ENCODE data around the gene RFNG. TPM values are rescaled to one million over a fixed set of nuclear protein-coding genes. Genes with fewer than 3 reads are reported as not detected.

RFNG gene
- total and polyA plus RNA-seq, 2 of the 13 experiments (the other 11 are each of a cell fraction or from before 2014, with no cell fraction given), result 61.4 to 64.0 TPM

DNA sequence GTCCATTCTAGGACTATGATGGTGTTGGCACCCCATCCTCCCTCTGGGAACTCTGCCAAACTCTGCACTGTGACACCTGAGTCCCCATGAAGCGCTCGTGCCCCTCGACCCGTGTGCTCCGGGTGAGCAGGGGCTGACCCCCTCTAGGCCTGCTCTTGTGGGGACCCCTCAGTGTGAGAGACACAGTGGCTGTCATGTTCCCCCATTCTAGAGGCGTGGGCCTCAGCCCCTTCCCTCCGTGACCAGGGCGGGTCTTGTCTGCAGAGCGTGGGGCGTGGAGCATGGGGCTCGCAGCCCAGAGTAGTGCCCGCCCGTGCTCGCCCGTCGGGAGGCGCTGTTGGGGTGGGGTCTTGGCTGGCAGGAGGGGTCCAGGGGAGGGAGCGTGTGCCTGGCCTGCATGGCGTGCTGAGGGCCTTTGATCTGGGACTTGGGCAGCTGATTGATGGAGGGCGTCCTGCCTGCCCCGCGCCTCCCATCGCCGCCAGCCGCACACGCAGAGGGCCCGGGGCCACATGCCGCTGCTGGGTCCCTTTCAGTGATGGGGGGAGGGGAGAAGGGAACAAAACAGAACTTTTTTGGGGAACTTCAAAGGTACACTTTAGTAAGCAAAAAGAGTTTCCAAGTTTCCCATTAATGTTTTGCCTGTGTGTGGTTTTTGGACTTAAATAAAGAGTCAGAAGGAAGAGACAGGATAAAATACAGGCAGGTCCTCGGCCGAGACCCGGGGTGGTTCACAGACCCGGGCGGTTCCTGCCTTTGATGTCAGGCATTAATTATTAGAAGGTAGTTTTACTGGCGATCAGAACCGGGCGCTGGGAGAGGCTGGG is 51.4 kb downstream of the RFNG start (continued):
- TF ChIP-seq MYC (CRISPR knock-in tag; IDR thresholded peaks at IDR 0.05; ENCODE audit: borderline replicate concordance) (peak; percentile 38), ZNF235 (CRISPR knock-in tag; IDR thresholded peaks at IDR 0.05; ENCODE audit: borderline replicate concordance) (0 out of 2 replicates have a peak, but pooled peaks have one; percentile 16), ATRX (CRISPR knock-in tag; IDR thresholded peaks at IDR 0.05; ENCODE audit: borderline replicate concordance) (no peak), DNMT3B (CRISPR knock-in tag; conservative IDR thresholded peaks at IDR 0.05) (peak; percentile 56; the same call in 1 of the 2 replicates), ZNF781 (CRISPR knock-in tag; IDR thresholded peaks at IDR 0.05; ENCODE audit: borderline replicate concordance, not compliant biosample characterization) (no peak), MAFK (conservative IDR thresholded peaks at IDR 0.05 in 1 of 2, IDR thresholded peaks at IDR 0.05 in 1 of 2; ENCODE audit: low read length in 2 of 2) (no peak), GATA4 (IDR thresholded peaks at IDR 0.05; ENCODE audit: borderline replicate concordance, low read depth) (peak; percentile 51; the same call in 1 of the 2 replicates), ZNF883 (CRISPR knock-in tag; IDR thresholded peaks at IDR 0.05; ENCODE audit: not compliant biosample characterization) (peak; percentile 82), GPN1 (CRISPR knock-in tag; IDR thresholded peaks at IDR 0.05; ENCODE audit: borderline replicate concordance) (no peak), ZNF550 (CRISPR knock-in tag; IDR thresholded peaks at IDR 0.05; ENCODE audit: borderline replicate concordance) (peak; percentile 30; the same call in 1 of the 2 replicates), ZNF766 (CRISPR knock-in tag; IDR thresholded peaks at IDR 0.05; ENCODE audit: borderline replicate concordance) (no peak), CHD2 (IDR thresholded peaks at IDR 0.05; ENCODE audit: low read depth, low read length) (peak; percentile 4; the same call in 1 of the 2 replicates), NCOR1 (IDR thresholded peaks at IDR 0.05; ENCODE audit: borderline replicate concordance, low read length) (no peak)
- TF ChIP-seq, protein P1, sequence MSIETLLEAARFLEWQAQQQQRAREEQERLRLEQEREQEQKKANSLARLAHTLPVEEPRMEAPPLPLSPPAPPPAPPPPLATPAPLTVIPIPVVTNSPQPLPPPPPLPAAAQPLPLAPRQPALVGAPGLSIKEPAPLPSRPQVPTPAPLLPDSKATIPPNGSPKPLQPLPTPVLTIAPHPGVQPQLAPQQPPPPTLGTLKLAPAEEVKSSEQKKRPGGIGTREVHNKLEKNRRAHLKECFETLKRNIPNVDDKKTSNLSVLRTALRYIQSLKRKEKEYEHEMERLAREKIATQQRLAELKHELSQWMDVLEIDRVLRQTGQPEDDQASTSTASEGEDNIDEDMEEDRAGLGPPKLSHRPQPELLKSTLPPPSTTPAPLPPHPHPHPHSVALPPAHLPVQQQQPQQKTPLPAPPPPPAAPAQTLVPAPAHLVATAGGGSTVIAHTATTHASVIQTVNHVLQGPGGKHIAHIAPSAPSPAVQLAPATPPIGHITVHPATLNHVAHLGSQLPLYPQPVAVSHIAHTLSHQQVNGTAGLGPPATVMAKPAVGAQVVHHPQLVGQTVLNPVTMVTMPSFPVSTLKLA (IDR thresholded peaks at IDR 0.05), result 0 out of 2 replicates have a peak, but pooled peaks have one; percentile 15
- TF ChIP-seq, protein P2, sequence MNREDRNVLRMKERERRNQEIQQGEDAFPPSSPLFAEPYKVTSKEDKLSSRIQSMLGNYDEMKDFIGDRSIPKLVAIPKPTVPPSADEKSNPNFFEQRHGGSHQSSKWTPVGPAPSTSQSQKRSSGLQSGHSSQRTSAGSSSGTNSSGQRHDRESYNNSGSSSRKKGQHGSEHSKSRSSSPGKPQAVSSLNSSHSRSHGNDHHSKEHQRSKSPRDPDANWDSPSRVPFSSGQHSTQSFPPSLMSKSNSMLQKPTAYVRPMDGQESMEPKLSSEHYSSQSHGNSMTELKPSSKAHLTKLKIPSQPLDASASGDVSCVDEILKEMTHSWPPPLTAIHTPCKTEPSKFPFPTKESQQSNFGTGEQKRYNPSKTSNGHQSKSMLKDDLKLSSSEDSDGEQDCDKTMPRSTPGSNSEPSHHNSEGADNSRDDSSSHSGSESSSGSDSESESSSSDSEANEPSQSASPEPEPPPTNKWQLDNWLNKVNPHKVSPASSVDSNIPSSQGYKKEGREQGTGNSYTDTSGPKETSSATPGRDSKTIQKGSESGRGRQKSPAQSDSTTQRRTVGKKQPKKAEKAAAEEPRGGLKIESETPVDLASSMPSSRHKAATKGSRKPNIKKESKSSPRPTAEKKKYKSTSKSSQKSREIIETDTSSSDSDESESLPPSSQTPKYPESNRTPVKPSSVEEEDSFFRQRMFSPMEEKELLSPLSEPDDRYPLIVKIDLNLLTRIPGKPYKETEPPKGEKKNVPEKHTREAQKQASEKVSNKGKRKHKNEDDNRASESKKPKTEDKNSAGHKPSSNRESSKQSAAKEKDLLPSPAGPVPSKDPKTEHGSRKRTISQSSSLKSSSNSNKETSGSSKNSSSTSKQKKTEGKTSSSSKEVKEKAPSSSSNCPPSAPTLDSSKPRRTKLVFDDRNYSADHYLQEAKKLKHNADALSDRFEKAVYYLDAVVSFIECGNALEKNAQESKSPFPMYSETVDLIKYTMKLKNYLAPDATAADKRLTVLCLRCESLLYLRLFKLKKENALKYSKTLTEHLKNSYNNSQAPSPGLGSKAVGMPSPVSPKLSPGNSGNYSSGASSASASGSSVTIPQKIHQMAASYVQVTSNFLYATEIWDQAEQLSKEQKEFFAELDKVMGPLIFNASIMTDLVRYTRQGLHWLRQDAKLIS (CRISPR knock-in tag; IDR thresholded peaks at IDR 0.05), result peak; percentile 89
- TF ChIP-seq, protein P3, sequence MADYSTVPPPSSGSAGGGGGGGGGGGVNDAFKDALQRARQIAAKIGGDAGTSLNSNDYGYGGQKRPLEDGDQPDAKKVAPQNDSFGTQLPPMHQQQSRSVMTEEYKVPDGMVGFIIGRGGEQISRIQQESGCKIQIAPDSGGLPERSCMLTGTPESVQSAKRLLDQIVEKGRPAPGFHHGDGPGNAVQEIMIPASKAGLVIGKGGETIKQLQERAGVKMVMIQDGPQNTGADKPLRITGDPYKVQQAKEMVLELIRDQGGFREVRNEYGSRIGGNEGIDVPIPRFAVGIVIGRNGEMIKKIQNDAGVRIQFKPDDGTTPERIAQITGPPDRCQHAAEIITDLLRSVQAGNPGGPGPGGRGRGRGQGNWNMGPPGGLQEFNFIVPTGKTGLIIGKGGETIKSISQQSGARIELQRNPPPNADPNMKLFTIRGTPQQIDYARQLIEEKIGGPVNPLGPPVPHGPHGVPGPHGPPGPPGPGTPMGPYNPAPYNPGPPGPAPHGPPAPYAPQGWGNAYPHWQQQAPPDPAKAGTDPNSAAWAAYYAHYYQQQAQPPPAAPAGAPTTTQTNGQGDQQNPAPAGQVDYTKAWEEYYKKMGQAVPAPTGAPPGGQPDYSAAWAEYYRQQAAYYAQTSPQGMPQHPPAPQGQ (CRISPR knock-in tag; IDR thresholded peaks at IDR 0.05; ENCODE audit: borderline replicate concordance), result no peak; the same call in 1 of the 2 replicates
- TF ChIP-seq, protein P4, sequence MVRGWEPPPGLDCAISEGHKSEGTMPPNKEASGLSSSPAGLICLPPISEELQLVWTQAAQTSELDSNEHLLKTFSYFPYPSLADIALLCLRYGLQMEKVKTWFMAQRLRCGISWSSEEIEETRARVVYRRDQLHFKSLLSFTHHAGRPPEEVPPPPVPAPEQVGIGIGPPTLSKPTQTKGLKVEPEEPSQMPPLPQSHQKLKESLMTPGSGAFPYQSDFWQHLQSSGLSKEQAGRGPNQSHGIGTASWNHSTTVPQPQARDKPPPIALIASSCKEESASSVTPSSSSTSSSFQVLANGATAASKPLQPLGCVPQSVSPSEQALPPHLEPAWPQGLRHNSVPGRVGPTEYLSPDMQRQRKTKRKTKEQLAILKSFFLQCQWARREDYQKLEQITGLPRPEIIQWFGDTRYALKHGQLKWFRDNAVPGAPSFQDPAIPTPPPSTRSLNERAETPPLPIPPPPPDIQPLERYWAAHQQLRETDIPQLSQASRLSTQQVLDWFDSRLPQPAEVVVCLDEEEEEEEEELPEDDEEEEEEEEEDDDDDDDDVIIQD (CRISPR knock-in tag; IDR thresholded peaks at IDR 0.05; ENCODE audit: low read depth), result no peak; the same call in 1 of the 2 replicates
- TF ChIP-seq, protein P5, sequence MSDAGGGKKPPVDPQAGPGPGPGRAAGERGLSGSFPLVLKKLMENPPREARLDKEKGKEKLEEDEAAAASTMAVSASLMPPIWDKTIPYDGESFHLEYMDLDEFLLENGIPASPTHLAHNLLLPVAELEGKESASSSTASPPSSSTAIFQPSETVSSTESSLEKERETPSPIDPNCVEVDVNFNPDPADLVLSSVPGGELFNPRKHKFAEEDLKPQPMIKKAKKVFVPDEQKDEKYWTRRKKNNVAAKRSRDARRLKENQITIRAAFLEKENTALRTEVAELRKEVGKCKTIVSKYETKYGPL (CRISPR knock-in tag; IDR thresholded peaks at IDR 0.05), result no peak
